GM10266 (cell line): ENCODE data around the gene STARD13.

Experiments
- DNase-seq: peaks from one replicate; pipeline ENCODE4 v3.0.0; 2012; ENCODE audit errors: extremely low spot score
- CTCF ChIP-seq: IDR thresholded peaks from 2 replicates; pipeline ENCODE4 v1.5.1; 2012; ENCODE audit warnings: mild to moderate bottlenecking, low read depth; ENCODE audit not compliant: control insufficient read depth, insufficient read depth; ENCODE audit errors: missing control alignments

Gene STARD13

GRCh38 chr13:33285420-33286124 is at the start of gene STARD13:
TSS of gene STARD13 (minus strand) at chr13:33285755. CDS start at chr13:33285638, 117 bp downstream.
- no peak for TF ChIP-seq CTCF
- DNase-seq = peak; percentile 23

GRCh38 chr13:33334831-33335230 is 49.3 kb upstream of the STARD13 start:
- TF ChIP-seq CTCF = no peak

DNA sequence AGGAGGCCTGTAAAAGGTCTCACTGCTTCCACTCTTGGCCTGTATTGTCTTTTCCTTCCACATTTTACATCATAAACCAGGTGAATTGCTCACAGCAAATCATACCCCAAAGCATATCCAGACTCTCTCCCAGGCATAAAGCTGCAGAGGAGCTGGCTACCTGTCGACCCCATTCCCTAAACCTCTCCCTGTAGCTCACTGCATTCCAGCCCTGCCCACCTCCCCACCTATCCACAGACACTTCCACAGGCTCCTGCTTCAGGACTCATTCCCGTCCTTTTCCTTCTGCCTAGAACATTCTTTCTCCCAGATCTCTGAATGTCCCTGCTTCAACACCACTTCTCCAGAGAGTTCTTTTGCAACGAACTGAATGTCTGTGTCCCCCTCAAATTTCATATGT is 46.4 kb upstream of the STARD13 start:
- no peak for DNase-seq
- no peak for TF ChIP-seq CTCF

More at GRCh38 chr13:33334831-33335230, 49.3 kb upstream of the STARD13 start:
- no peak for DNase-seq

DNA sequence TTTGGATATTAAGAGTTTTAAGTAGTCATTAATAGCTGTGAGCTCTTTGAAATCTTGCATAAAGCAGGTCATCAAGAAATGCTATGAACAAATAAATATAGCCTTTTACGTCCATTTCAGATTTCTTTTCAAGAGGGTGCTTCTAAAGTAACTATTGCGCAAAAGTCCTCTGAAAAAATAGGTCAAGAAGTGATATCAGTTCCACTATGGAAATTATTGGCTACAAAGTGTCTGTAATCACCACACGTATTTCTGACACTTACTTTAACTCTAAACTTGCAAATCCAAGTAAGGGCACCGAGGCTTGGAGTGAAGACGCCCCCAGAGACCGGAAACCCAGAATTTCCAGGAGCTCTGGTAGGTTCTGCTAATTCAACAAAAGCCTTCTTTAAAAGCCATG is 44.9 kb upstream of the STARD13 start:
- TF ChIP-seq CTCF = no peak
- DNase-seq = no peak

- no peak for TF ChIP-seq CTCF
- DNase-seq = no peak
Measured at GRCh38 chr13:33328701-33329100, 43.1 kb upstream of the STARD13 start.

DNA sequence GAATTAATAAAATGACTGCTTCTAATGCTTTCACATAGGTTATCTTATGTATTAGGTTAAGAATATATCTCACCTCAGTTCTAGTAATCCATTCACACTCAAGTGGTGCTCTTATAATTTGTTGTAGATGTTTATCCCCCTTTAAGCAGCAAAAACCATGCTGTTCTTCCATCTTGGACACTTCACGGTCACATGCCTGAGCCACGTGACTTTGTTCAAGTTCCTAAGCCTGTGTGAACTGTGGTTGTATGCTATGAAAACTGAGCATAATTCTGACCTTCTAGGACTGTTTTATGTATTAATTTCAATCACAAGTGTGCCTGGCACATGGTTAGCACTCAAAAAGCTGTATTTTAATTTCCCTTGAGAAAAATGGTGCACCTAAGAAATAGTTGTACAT is 41.2 kb upstream of the STARD13 start:
- no peak for TF ChIP-seq CTCF
- DNase-seq = no peak

- TF ChIP-seq CTCF = no peak
- DNase-seq = no peak
Measured at GRCh38 chr13:33326246-33326645, 40.7 kb upstream of the STARD13 start.
